Fibroblast of villous mesenchyme (primary cell): ENCODE measurements around the gene CELF2. TPM values are rescaled to one million over a fixed set of nuclear protein-coding genes. Genes with fewer than 3 reads are reported as not detected.

ENCODE experiments used
- DNase-seq: peaks from one replicate; pipeline ENCODE4 v3.0.0-alpha.2; 2010; ENCODE audit warnings: low read depth
- H3K4me3 ChIP-seq: 2 replicates; pipeline ENCODE4 v1.5.1; 2011; ENCODE audit warnings: low read depth, mild to moderate bottlenecking, low read length
- total RNA-seq: library from RNA; depleted of rRNA; stranded (reverse); fragments of >200 nt; gene quantifications from 2 replicates; pipeline ENCODE4 v1.2.3, GENCODE V29; 2012
- TF ChIP-seq, protein P1 (sequence below): IDR thresholded peaks from 2 replicates; pipeline ENCODE4 v1.5.1; 2012; ENCODE audit warnings: low read depth, mild to moderate bottlenecking, low read length; ENCODE audit not compliant: insufficient read depth

Gene CELF2
- total RNA-seq, 1 donor, result 2.2 TPM

DNA sequence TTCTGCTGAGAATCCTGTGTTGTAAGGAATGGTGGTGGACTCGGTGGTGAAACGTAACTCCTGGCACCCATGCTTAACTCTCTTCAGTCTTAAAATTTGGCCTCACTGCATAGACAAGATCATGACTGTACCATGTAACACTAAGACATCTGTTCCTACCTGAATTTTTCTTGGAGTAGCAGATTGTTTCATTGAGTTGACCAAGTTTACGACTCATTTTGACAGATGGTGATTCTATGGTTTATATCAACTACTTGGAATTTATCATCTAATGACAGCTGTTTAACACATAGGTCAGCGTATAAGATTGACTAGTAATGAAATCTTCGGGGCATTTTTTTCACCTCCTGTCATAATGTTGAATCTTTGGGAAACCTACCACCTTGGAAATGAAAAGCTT, 184.2 kb downstream of the CELF2 start:
- no peak for DNase-seq
- H3K4me3 ChIP-seq, result no peak overlapping the region
- TF ChIP-seq, protein P1, sequence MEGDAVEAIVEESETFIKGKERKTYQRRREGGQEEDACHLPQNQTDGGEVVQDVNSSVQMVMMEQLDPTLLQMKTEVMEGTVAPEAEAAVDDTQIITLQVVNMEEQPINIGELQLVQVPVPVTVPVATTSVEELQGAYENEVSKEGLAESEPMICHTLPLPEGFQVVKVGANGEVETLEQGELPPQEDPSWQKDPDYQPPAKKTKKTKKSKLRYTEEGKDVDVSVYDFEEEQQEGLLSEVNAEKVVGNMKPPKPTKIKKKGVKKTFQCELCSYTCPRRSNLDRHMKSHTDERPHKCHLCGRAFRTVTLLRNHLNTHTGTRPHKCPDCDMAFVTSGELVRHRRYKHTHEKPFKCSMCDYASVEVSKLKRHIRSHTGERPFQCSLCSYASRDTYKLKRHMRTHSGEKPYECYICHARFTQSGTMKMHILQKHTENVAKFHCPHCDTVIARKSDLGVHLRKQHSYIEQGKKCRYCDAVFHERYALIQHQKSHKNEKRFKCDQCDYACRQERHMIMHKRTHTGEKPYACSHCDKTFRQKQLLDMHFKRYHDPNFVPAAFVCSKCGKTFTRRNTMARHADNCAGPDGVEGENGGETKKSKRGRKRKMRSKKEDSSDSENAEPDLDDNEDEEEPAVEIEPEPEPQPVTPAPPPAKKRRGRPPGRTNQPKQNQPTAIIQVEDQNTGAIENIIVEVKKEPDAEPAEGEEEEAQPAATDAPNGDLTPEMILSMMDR, result no peak

DNA sequence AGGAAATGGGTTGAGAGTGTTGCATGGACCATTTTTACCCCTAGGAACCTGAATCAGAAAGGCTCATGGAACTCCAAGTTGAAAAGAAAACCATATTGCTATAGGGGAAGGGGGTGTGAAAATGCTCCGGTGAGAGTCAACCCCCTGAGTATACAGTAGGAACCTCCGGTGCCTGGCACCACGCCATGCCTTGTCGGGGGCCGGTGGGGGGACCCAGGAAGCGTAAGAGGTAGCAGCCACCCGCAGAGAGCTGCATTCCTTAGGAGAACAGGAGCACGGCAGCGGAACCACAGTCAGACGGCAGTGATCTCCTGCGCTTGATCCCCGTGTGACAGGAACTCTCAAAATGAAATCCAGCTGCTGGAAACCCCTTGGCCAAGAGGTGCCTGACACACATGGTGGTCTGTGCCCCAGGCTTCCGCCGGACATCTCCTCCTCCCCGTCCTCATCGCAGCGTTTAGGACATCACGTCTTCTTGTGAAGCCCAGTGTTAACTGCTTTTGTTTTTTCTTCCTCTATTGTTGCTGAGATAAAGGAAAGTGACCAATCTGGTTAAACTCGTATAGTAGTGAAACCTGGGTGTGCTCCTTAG, 186.8 kb downstream of the CELF2 start:
- TF ChIP-seq, protein P1, result no peak
- no peak overlapping the region for H3K4me3 ChIP-seq
- no peak for DNase-seq

DNA sequence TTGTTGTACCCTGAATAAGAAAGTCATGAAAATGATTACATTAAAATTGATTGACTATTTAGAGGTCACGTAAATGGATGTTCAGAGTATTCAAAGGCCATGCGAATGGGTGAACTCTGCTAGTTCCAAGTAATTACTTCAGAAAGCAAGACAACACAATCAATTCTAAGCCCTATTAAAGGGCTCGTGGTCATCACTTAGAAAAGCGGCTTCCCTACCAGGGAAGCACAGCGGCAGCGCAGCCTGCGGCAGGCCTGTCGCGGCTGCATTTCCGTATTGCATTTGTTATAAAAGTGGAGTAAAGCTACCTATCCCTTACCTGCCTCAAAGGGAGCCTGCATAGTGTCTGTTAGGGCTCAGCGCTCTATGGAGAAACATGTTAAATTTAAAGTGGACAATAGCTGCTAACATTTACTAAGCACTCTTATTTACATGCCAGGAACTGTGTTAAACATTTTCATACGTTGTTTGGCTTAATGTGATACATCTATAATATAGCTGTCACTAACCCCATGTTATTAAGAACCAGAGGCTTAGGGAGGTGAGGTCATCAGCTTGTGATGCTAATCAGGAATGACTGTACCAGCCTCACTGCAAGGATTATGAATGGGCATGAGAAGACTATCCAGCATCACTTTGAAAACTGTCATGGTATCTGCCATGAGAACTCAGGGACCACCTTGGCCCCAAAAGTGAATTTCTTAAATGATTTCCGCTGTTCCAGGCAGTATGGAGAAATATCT, 187.5 kb downstream of the CELF2 start:
- DNase-seq, result no peak
- no peak overlapping the region for H3K4me3 ChIP-seq
- TF ChIP-seq, protein P1, result no peak

DNA sequence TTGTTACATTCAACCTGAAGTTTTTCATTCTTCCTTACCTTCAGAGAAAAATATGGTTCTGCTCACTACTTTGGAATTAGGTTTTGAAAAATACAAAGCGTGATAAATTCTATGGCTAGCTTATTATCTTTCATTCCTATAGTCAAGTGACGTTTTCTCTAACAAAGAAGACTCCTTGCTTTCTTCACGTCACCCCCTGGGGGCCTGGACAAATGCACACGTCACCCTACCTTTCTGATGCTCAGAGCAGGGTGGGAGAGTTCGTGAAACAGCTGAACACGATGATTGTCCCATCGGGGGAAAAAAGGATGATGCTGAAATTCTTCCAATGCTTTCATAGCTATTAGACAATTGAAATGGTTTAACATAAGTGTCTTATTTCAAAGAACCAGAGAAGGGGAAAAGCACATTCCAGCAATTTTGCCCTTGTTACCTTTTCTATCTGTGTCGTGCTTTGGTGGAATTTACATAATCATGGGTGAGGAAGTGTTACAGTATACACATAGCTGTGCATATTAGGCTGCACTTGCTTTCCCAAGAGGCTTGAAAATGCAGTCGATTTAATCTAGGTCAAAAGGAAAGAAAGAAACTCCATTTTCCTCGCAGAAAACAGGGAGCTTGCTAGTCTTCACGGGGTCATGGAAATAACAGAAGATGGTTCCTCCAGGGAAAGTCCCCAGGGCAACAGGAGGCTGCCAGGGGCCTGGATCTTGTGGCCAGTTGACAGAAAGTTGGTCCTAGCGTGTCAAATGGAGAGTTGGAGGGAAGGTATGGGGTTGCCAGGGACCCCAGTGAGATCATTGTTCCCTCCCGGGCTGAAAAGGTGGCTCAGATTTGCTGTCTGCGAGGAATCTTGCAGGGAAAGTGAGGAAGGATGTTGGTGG, 189.2 kb downstream of the CELF2 start:
- TF ChIP-seq, protein P1, result no peak
- no peak overlapping the region for H3K4me3 ChIP-seq
- no peak for DNase-seq

DNA sequence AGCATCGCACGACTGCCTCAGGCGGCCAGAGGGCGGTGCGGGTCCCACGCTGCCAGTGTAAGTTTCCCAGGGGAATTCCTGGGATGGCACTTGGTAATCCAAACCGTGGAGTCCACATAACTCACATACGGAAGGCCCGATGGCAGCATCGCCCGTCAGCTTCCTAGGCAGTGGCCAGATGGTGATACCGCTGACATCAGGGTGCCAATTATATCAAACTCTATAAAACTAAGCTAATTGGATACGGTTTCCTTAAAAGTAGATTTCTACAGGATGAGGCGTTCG, 189.8 kb downstream of the CELF2 start:
- TF ChIP-seq, protein P1, result no peak
- H3K4me3 ChIP-seq, result no peak overlapping the region
- no peak for DNase-seq

DNA sequence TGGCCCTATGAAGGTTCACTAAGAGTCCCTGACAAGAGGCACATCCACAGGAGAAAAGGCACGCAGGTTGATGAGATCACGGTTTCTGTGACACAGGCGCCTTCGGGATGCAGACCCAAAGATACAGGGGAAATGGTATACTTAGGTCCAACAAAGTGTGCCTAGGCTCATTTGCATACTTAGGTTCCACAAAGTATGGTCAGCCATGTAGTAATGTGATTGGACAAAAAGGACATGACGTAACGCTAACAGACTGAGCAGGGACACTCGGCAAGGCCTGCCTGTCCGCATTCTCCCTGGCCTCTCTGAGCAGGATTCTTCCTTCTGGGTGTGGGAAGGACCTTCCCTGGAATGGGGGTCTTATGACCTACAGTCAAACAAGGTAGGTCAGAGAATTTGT, 190.6 kb downstream of the CELF2 start:
- TF ChIP-seq, protein P1, result no peak
- DNase-seq, result no peak
- H3K4me3 ChIP-seq, result no peak overlapping the region
